ENCODE measurements around the gene ALDH4A1. TPM values are rescaled to one million over a fixed set of nuclear protein-coding genes. Genes with fewer than 3 reads are reported as not detected.
"Not testable (repeated sequence)": the region's sequence is repeated elsewhere in the genome, so short reads cannot be mapped to it uniquely, and the experiment has no call there.

ALDH4A1 gene
- total RNA-seq, 1 donor from 2014 or later: 21.8 TPM

GRCh38 chr1:18855573-18855972, 46.8 kb downstream of the ALDH4A1 start:
- TF ChIP-seq EZH2phosphoT487 (IDR thresholded peaks at IDR 0.05) (no peak), CTCF (IDR thresholded peaks at IDR 0.05) (no peak), EZH2 (IDR thresholded peaks at IDR 0.05) (no peak)
- no peaks in the 10 kb centered on the region for H3K9me3 ChIP-seq (ENCODE audit: low read depth)
- H3K36me3 ChIP-seq: no peaks in the 10 kb centered on the region
- H3K4me1 ChIP-seq: no peaks in the 10 kb centered on the region
- H3K4me3 Mint-ChIP-seq: no peak overlapping the region
- no peak for DNase-seq (ENCODE audit: low spot score)
- H3K27me3 ChIP-seq: peaks cover 60% of the 10 kb centered on the region
- no peak overlapping the region for H2AFZ ChIP-seq (replicated peaks)
- no peak overlapping the region for H3K4me2 ChIP-seq
- H3K9ac ChIP-seq: no peak overlapping the region
- peaks cover 2% of the 10 kb centered on the region for H3K27me3 Mint-ChIP-seq (ENCODE audit: insufficient read depth, low read depth)
- no peaks in the 10 kb centered on the region for H3F3A ChIP-seq (ENCODE audit: low read depth)
- no peak overlapping the region for H3K27ac ChIP-seq
- H3K36me3 Mint-ChIP-seq: no peaks in the 10 kb centered on the region
- no peak overlapping the region for H3K27ac Mint-ChIP-seq
- no peak overlapping the region for H3K4me3 ChIP-seq
- H3K9me3 Mint-ChIP-seq: no peaks in the 10 kb centered on the region
- no peaks in the 10 kb centered on the region for H3K4me1 Mint-ChIP-seq
- H4K20me1 ChIP-seq (ENCODE audit: low read depth): no peaks in the 10 kb centered on the region
- no peaks in the 10 kb centered on the region for H3K79me2 ChIP-seq (ENCODE audit: low read depth)

GRCh38 chr1:18854331-18855025, 47.9 kb downstream of the ALDH4A1 start:
- Histone ChIP-seq H2AFZ (replicated peaks) (no peak overlapping the region), H3K79me2 (ENCODE audit: low read depth) (no peaks in the 10 kb centered on the region), H3K9ac (no peak overlapping the region), H3K27ac (no peak overlapping the region), H3K9me3 (ENCODE audit: low read depth) (no peaks in the 10 kb centered on the region), H3K4me3 (no peak overlapping the region), H3K4me2 (no peak overlapping the region), H3K36me3 (no peaks in the 10 kb centered on the region), H3K27me3 (peaks cover 65% of the 10 kb centered on the region), H3K4me1 (no peaks in the 10 kb centered on the region), H4K20me1 (ENCODE audit: low read depth) (no peaks in the 10 kb centered on the region), H3F3A (ENCODE audit: low read depth) (no peaks in the 10 kb centered on the region)
- H3K27ac Mint-ChIP-seq: no peak overlapping the region
- TF ChIP-seq EZH2phosphoT487 (IDR thresholded peaks at IDR 0.05): no peak
- H3K9me3 Mint-ChIP-seq: no peaks in the 10 kb centered on the region
- no peak overlapping the region for H3K4me3 Mint-ChIP-seq
- DNase-seq (ENCODE audit: low spot score): no peak
- peaks cover 2% of the 10 kb centered on the region for H3K27me3 Mint-ChIP-seq (ENCODE audit: insufficient read depth, low read depth)
- H3K4me1 Mint-ChIP-seq: no peaks in the 10 kb centered on the region
- no peaks in the 10 kb centered on the region for H3K36me3 Mint-ChIP-seq

GRCh38 chr1:18852501-18852900, 49.9 kb downstream of the ALDH4A1 start:
- no peaks in the 10 kb centered on the region for H3K4me1 ChIP-seq
- Mint-ChIP-seq H3K4me3 (no peak overlapping the region), H3K27me3 (ENCODE audit: insufficient read depth, low read depth) (peaks cover 10% of the 10 kb centered on the region), H3K27ac (no peak overlapping the region), H3K4me1 (no peaks in the 10 kb centered on the region), H3K9me3 (no peaks in the 10 kb centered on the region), H3K36me3 (no peaks in the 10 kb centered on the region)
- H2AFZ ChIP-seq (replicated peaks): no peak overlapping the region
- H3K36me3 ChIP-seq: no peaks in the 10 kb centered on the region
- H3F3A ChIP-seq (ENCODE audit: low read depth): no peaks in the 10 kb centered on the region
- H3K4me2 ChIP-seq: no peak overlapping the region
- TF ChIP-seq EZH2phosphoT487 (IDR thresholded peaks at IDR 0.05): no peak
- TF ChIP-seq EZH2 (IDR thresholded peaks at IDR 0.05): no peak
- no peak for TF ChIP-seq CTCF (IDR thresholded peaks at IDR 0.05)
- no peak overlapping the region for H3K4me3 ChIP-seq
- H3K9ac ChIP-seq: no peak overlapping the region
- no peaks in the 10 kb centered on the region for H4K20me1 ChIP-seq (ENCODE audit: low read depth)
- DNase-seq (ENCODE audit: low spot score): no peak
- no peaks in the 10 kb centered on the region for H3K9me3 ChIP-seq (ENCODE audit: low read depth)
- peaks cover 80% of the 10 kb centered on the region for H3K27me3 ChIP-seq
- H3K27ac ChIP-seq: no peak overlapping the region
- H3K79me2 ChIP-seq (ENCODE audit: low read depth): no peaks in the 10 kb centered on the region

GRCh38 chr1:18849261-18849711, 53.1 kb downstream of the ALDH4A1 start:
- Histone ChIP-seq H3K36me3 (no peaks in the 10 kb centered on the region), H4K20me1 (ENCODE audit: low read depth) (no peaks in the 10 kb centered on the region), H3K4me2 (no peak overlapping the region), H3K27ac (no peak overlapping the region), H3K27me3 (peaks cover 84% of the 10 kb centered on the region), H3K4me1 (no peaks in the 10 kb centered on the region), H3F3A (ENCODE audit: low read depth) (no peaks in the 10 kb centered on the region), H3K9ac (no peak overlapping the region), H3K79me2 (ENCODE audit: low read depth) (no peaks in the 10 kb centered on the region), H3K4me3 (no peak overlapping the region), H2AFZ (replicated peaks) (no peak overlapping the region), H3K9me3 (ENCODE audit: low read depth) (no peaks in the 10 kb centered on the region)
- DNase-seq (ENCODE audit: low spot score): no peak
- no peak for TF ChIP-seq CTCF (IDR thresholded peaks at IDR 0.05)
- TF ChIP-seq EZH2 (IDR thresholded peaks at IDR 0.05): no peak
- no peak for TF ChIP-seq EZH2phosphoT487 (IDR thresholded peaks at IDR 0.05)
- no peak overlapping the region for H3K27ac Mint-ChIP-seq
- H3K9me3 Mint-ChIP-seq: peaks cover 2% of the 10 kb centered on the region
- H3K4me1 Mint-ChIP-seq: no peaks in the 10 kb centered on the region
- peaks cover 8% of the 10 kb centered on the region for H3K27me3 Mint-ChIP-seq (ENCODE audit: insufficient read depth, low read depth)
- no peaks in the 10 kb centered on the region for H3K36me3 Mint-ChIP-seq
- H3K4me3 Mint-ChIP-seq: no peak overlapping the region

GRCh38 chr1:18847723-18848122, 54.6 kb downstream of the ALDH4A1 start:
- not testable (repeated sequence) for H3K79me2 ChIP-seq (ENCODE audit: low read depth); H3K27ac Mint-ChIP-seq; H3K36me3 Mint-ChIP-seq; H3K4me1 Mint-ChIP-seq; DNase-seq (ENCODE audit: low spot score); H3K4me3 ChIP-seq; H3K4me1 ChIP-seq; H3K9me3 ChIP-seq (ENCODE audit: low read depth); H4K20me1 ChIP-seq (ENCODE audit: low read depth); H3K27ac ChIP-seq; H2AFZ ChIP-seq (replicated peaks); H3K9ac ChIP-seq; H3F3A ChIP-seq (ENCODE audit: low read depth); H3K36me3 ChIP-seq; H3K4me3 Mint-ChIP-seq; H3K4me2 ChIP-seq; H3K9me3 Mint-ChIP-seq
- peaks cover 84% of the 10 kb centered on the region for H3K27me3 ChIP-seq
- peaks cover 18% of the 10 kb centered on the region for H3K27me3 Mint-ChIP-seq (ENCODE audit: insufficient read depth, low read depth)
